ENCODE results near the gene ZNF750.

Gene ZNF750
- total RNA-seq: 0 reads per million in 2 donors

DNA sequence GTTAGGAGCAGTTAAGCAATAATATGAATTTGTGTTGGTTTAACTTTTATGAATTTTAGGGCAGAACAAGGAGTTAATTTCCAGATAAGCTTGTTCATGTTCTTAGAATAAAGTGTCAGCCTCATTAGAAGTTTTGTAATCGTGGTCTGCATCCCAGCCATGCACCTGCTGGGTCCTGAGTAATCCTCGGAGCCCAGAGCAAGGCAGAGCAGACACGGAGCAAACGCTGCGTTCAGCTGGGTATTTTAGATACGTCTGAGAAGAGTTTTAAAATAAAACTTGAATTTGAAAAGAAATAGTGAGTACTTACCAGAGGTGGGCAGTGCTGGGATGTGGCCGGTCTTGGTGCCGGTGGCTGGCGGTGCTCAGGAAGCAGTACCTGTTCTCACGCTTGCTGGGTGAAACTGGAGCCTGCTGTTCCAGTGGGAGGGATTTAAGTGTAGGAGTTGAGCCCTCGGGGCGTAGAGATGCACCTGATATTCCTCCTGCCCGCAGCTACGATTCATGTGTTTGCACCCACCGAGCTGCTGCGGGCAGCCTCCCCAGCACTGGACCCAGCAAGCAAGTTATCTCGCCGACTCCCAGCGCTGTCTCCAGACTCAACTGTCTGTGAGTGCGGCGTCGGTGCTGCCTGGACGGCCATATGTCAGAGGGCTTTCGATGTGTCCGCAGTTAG is at the start of gene ZNF750:
Gene ZNF750 (minus strand): TSS at position 406 of the 676 bp plus-strand sequence. CDS start 7,568 bp downstream, outside the sequence.
- no peak for DNase-seq

DNA sequence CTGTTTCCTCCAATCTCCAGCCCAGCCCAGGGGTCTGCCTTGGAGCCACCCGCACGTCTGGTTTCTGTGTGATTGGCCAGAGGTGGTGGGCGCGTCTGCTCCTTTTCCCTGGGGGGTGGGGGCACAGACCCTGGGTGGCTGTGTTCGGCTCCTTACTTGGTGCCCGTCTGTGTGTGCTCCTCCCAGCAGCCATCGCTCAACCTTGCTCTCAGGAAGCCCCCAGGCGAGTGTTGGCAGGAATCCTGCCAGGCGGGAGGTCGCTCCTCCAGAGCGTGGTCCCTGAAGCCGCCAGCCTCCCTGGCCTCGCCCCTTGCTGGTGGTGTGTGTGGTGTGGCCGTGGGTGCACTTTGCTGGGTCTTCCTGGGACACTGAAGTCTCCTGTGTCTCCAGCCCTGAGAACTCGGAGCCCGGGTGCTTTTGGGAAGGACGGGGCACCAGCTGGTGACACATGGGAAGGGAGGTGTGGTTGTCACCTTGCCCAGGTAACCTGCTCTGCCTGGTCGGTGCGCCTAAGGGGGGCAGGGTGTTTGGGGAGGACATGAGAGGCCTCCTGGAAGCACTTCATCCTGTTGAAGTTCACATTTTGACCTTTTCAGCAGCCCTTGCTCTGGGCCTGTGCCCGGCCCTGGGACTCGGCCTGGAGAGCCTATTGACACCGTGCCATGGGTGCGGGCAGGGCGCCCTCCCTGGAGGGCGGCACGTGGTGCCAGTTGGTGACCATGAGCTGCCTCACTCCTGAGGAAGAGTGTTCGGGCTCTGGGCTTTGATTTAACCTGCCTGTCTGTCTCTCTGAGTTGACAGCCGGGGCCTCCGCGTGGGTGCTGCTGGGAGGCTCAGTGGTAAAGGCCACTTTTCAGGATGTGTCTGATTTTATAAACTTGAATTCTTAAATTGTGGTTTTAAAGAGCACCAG is 49.0 kb upstream of the ZNF750 start:
- no peak for DNase-seq

DNA sequence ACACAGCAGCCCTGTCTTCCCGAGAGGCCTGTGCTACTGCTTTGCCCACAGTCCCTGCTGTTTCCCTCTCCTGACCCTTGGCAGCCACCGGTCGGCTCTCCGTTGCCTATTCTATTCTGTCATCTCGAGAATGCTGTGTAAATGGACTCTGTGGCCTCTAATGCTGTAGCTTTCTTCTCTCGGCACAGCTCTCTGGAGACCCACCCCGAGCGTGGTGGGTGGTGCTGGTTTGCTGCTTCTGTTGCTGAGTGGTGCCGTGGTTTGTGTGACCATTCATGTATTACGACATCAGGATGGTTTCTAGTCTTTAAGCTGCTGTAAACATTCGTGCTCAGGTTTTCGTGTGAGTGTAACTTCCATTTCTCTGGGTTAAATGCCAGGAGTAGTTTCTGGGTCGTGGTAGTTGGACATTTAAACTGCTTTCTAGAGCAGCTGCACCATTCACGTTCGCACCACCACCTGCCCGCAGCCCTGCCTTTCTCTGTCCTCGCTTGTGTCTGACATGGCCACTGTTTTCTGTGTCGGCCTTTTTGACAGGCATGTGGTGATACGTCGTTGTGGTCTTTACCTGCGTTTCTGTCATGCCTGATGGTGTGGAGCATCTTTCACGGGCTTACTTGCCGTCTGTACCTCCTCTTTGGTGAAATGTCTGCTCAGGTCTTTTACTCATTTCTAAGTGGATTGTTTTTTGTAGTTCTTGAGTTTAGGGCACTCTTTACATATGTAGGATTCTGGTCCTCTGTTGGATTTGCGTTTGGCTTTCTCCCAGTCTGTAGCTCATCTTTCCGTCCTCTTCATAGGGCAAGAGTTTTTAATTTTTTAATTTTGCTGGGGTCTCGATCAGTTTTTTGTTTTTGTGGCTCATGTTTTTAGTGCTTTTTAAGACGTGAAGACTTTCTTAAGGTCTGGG is 47.7 kb upstream of the ZNF750 start:
- no peak for DNase-seq

GRCh38 chr17:82884970-82885353 is 45.1 kb upstream of the ZNF750 start:
- no peak for DNase-seq

DNA sequence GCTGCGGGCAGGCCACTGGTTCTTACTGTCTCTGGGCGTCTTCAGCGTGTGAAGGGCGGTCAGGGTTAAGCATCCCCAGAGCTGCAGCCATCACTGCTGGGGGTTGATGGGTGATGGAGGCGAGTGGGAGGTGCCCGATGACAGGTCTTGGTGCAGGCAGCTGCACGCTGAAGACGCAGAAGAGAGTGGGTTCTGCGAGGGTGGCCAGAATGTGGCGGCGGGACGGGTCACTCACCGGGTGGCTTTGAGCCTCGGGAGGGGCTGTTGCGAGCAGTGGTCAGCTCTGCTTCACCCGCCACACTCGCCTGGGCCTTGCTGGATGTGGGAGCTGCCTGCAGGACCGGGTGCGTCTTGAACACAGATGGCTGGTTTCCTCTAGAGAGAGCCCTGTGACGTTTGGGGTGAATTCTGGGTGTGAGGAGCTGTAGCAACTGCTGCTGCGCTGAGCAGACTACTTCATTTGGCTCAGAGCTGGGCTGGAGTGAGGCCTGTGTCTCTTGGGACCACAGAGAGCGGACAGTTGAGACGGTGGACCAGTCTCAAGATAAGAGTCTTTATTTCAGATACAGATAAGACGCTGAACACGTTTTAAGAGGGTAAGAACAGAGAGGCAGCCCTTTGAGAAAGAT is 44.6 kb upstream of the ZNF750 start:
- DNase-seq: no peak

DNA sequence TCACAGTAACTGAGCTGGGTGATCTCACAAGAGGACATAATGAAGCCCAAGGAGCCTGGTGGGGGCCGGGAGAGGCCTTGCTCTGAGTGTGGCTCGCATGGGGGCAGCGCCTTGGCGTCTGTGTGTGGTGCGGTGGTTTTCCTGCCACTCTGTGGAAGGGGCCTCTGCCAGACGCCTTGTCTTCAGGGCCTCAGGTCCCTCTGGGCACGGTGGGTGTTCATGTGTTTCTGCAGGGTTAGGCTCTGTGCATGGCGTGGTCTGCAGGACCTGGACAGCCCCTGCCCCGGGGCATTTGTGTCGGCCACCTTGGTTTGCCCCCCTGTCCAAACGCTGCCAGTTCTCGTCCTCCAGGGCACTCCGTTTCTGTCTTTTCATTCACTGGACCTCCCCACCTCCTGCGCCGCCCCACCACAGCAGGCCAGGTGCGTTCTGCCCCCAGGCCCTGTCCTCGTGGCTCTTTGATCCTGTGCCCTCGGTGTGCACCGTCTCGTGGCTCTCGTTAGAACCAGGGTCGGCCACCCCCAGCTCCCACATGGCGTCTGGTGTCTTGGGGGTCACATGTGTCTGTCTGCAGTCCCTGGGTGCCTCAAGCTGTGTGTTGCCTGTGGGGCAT is 43.7 kb upstream of the ZNF750 start:
- no peak for DNase-seq

DNA sequence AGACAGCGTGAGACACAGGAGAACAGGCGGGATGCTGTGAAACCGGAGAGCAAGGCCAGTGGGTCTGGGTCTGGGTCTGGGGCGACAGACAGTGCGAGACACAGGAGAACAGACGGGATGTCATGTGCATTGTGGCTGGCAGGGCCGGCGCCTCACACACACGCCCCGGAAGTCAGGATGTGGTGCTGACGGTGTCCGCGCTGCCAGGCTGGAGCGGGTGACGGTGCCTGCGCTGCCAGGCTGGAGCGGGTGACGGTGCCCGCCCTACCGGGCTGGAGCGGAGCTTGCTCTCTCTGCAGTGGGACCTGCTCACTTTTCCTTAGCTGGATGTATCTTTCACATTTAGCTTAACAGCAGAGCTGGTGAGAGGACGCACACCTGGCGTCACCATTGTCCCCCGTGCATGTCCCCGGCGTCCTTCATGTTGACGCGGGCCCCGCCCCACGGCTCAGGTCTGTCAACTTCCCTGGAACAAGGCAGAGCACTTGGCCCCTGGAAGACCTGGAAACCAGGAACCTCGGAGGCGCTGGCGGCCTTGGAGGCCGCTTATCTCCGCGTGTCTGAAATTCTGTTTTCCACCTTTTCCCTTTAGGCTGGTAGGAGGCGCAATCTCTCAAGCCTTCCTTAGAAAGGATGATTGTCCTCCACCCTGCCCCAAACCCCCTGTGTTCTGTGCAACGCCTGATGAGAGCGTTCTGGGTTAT is 43.0 kb upstream of the ZNF750 start:
- DNase-seq: peak; percentile 81

GRCh38 chr17:82881900-82882714 is 42.3 kb upstream of the ZNF750 start:
- no peak for DNase-seq

DNA sequence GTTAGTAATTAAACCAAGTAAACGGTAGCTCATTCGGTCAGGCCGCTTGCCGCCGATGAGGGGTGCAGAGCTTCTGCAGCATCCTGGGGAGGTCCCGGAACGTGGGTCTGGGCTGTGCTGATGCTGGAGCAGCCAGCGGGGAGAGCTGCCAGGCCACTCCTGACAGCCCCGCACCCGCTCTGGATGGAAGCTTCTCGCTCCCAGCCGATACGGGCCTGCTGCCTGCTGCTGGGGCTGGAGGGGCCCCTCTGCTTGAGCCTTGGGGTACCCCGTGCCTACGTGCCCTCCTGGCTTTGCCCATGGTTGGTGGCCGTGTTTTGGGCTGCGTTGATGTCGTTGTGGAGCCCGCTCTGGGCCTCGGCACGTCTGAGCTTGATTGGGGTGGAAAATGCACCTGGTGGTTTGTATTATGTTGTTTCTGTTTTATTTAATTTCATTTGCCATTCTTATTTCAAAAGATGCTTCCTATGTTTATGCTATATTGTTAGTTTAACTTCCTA is 41.6 kb upstream of the ZNF750 start:
- DNase-seq: no peak

GRCh38 chr17:82880620-82881323 is 41.0 kb upstream of the ZNF750 start:
- no peak for DNase-seq

- DNase-seq: no peak
Measured at GRCh38 chr17:82879241-82879640, 39.4 kb upstream of the ZNF750 start.

DNA sequence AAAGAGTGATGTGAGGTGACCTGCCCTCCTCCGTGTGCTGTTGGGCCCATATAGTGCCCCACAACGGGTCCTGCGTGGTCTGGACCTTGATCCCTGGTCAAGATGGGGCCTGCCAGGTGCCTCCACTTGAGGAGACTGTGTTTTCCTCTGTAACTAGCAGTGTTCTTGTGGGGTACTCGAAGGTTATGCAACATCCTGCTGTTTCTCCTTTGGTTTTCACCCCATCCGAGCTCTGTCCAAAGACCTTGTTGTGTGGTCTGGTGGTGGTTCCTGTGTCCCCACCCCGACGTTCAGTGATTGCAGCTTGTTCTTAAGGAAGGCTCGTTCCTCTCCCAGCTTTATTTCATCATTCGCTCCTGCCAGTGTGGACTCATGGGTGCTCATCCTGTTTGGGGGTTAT is 38.7 kb upstream of the ZNF750 start:
- no peak for DNase-seq

DNA sequence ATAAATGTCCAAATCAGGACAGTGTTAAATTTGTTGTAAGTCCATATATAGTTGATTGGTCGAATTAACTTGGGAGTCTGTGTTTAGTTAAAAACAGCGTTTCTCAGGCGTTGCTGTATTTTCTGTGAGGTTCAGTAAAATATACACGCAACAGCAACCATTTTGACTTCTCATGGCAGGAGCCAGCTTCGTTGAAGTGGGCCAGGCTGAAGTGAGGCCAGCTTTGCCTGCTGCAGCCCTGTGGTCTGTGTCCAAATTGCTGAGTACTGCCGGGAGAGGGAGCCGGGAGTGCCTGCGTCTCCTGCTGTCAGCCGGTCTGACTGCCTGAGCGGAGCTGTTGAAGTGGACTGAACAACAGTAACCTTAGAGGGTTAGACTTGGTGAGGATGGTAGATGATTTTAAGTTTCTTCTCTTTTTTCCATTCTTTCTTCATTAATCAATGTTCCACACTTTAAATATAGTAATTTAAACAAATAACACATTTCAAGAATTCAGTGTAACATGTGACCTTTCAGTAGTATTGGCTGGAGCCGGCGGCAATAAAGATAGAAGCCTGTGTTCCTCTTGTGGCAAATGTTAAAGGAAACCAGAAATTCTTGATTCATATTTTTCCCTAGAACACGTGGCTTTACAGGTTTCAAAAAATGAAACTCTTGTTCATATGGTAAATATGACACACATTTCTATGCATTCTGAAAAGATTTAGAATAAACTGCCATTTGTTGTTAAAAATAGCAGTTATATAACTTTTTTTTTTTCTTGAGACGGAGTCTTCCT is 37.0 kb upstream of the ZNF750 start:
- no peak for DNase-seq

DNA sequence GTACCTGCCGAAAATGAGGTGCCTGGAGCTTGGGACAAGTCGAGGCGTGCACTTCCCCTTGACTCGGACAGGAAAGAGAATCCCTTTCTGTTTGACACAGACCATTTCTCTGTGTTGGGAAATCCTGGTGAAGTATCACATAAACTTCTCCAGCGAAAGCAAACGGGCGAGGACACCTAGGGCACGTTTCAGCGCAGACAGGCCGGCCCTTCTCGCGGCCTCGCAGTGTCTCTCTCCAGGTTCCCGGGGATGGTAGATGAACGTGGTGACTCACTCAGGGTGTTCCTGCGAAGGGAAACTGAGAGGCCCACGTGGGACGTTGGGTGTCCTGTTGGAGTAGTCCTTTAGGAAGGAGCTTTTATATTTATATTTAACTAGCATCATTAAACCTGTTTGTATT is 36.3 kb upstream of the ZNF750 start:
- DNase-seq: no peak

GRCh38 chr17:82875407-82875856 is 35.6 kb upstream of the ZNF750 start:
- no peak for DNase-seq

GRCh38 chr17:82874011-82874835 is 34.4 kb upstream of the ZNF750 start:
- no peak for DNase-seq

GRCh38 chr17:82873521-82873920 is 33.7 kb upstream of the ZNF750 start:
- no peak for DNase-seq

Data from T-helper 9 cell (primary cell).